Panc1 (cell line): ENCODE results near the gene MCCC2.

Source experiments
- CTCF ChIP-seq: fragments of 450-650 bp; IDR thresholded peaks from 2 replicates; pipeline ENCODE4 v1.5.1; 2017; ENCODE audit warnings: mild to moderate bottlenecking
- REST ChIP-seq, 2 experiments: IDR thresholded peaks; 2 replicates each; pipeline ENCODE4 v1.6.1; 2011 to 2012; ENCODE audit warnings: low read depth in 2 of 2, control low read depth in 1 of 2, low read length in 1 of 2, mild to moderate bottlenecking in 1 of 2, moderate library complexity in 1 of 2; ENCODE audit not compliant: insufficient read depth in 1 of 2
- TCF7L2 ChIP-seq: IDR thresholded peaks from 2 replicates; pipeline ENCODE4 v1.6.1; 2011; ENCODE audit warnings: mild to moderate bottlenecking, low read depth, low read length, inconsistent platforms

GRCh38 chr5:71586941-71587765, at the start of gene MCCC2:
- no peak for TF ChIP-seq CTCF
- TF ChIP-seq REST (IDR thresholded peaks at IDR 0.05; ENCODE audit: insufficient read depth in 1 of 2, low read depth in 2 of 2, low read length in 1 of 2), result no peak
- 0 out of 2 replicates have a peak, but pooled peaks have one; percentile 18 for TF ChIP-seq TCF7L2
